H1 (cell line): Measurements from ENCODE around the gene UBTD2. TPM values are rescaled to one million over a fixed set of nuclear protein-coding genes. Genes with fewer than 3 reads are reported as not detected.

Experiments
- CTCF ChIA-PET: fragments of 300-600 bp; sonication (Branson Sonifier 250); formaldehyde crosslinking; loops from one replicate; lab custom pipeline; 2021; ENCODE audit not compliant: partially characterized antibody; lab: Charles Lee
- POLR2A ChIA-PET: fragments of 300-600 bp; sonication (Branson Sonifier 250); formaldehyde crosslinking; loops from one replicate; lab custom pipeline; 2021; ENCODE audit warnings: inconsistent platforms; ENCODE audit not compliant: partially characterized antibody; lab: Charles Lee
- DNase-seq, 2 experiments: peaks; one replicate each; pipeline versions ENCODE4 v3.0.0 to v3.0.0-alpha.2; 2010 to 2022; ENCODE audit warnings: low spot score in 2 of 2, low read depth in 1 of 2, mixed read lengths in 1 of 2
- FAIRE-seq: peaks from 2 replicates; lab custom pipeline; 2011; peaks lifted over from hg19 to GRCh38; lab: Jason Lieb, UNC
- H2AFZ ChIP-seq: 2 replicates; pipeline ENCODE4 v1.8.1; 2012; ENCODE audit warnings: low read length, inconsistent platforms
- H2AK5ac ChIP-seq: 2 replicates; pipeline ENCODE4 v1.6.1; 2013; ENCODE audit warnings: low read depth, low read length
- H2BK120ac ChIP-seq: replicated peaks from 2 replicates; pipeline ENCODE3; 2013; ENCODE audit warnings: low read depth, low read length, inconsistent platforms
- H2BK12ac ChIP-seq: 2 replicates; pipeline ENCODE4 v1.6.1; 2013; ENCODE audit warnings: low read depth, low read length
- H2BK15ac ChIP-seq: 2 replicates; pipeline ENCODE4 v1.6.1; 2013; ENCODE audit warnings: low read length
- H2BK20ac ChIP-seq: 2 replicates; pipeline ENCODE4 v1.6.1; 2013; ENCODE audit warnings: low read length
- H2BK5ac ChIP-seq: 2 replicates; pipeline ENCODE4 v1.6.1; 2013; ENCODE audit warnings: low read depth, low read length
- H3K14ac ChIP-seq: 2 replicates; pipeline ENCODE4 v1.6.1; 2013; ENCODE audit warnings: inconsistent platforms; ENCODE audit not compliant: insufficient read length
- H3K18ac ChIP-seq: 2 replicates; pipeline ENCODE4 v1.6.1; 2013; ENCODE audit warnings: low read length; ENCODE audit errors: extremely low read depth
- H3K23ac ChIP-seq: 2 replicates; pipeline ENCODE4 v1.6.1; 2013; ENCODE audit warnings: inconsistent platforms; ENCODE audit not compliant: insufficient read length
- H3K23me2 ChIP-seq: 2 replicates; pipeline ENCODE4 v1.6.1; 2013; ENCODE audit warnings: low read depth, low read length
- H3K27ac ChIP-seq: 2 replicates; pipeline ENCODE4 v1.6.1; 2011; ENCODE audit warnings: low read depth, low read length, inconsistent platforms
- H3K27me3 ChIP-seq, 4 experiments: replicated peaks in 1 of 4; 1 replicate in 1 of 4; 2 replicates in 3 of 4; pipeline versions ENCODE4 v1.6.1 to v1.8.1; 2011 to 2013; ENCODE audit warnings: low read length in 3 of 4, mild to moderate bottlenecking in 3 of 4, inconsistent platforms in 2 of 4, mixed read lengths in 2 of 4, moderate library complexity in 1 of 4; ENCODE audit not compliant: control insufficient read depth in 3 of 4, insufficient read depth in 3 of 4; ENCODE audit errors: extremely low read depth in 1 of 4
- H3K36me3 ChIP-seq, 4 experiments: 2 replicates each; pipeline versions ENCODE4 v1.6.1 to v1.8.1; 2011 to 2013; ENCODE audit warnings: mild to moderate bottlenecking in 4 of 4, low read length in 3 of 4, moderate library complexity in 2 of 4, control low read depth in 1 of 4, inconsistent platforms in 1 of 4; ENCODE audit not compliant: insufficient read depth in 4 of 4, control insufficient read depth in 2 of 4
- H3K4ac ChIP-seq: replicated peaks from 2 replicates; pipeline ENCODE3; 2013; ENCODE audit warnings: low read length, low read depth, mixed read lengths, inconsistent platforms; ENCODE audit not compliant: insufficient read length
- H3K4me1 ChIP-seq, 4 experiments: replicated peaks in 1 of 4; 1 replicate in 1 of 4; 2 replicates in 3 of 4; pipeline versions ENCODE4 v1.6.1 to v1.8.1; 2011 to 2013; ENCODE audit warnings: low read length in 3 of 4, inconsistent platforms in 2 of 4, mixed read lengths in 1 of 4; ENCODE audit not compliant: insufficient read depth in 4 of 4, control insufficient read depth in 3 of 4
- H3K4me2 ChIP-seq, 2 experiments: 2 replicates each; pipeline versions ENCODE4 v1.6.1 to v1.8.1; 2011 to 2013; ENCODE audit warnings: low read depth in 2 of 2, low read length in 2 of 2, control low read depth in 1 of 2, inconsistent platforms in 1 of 2, mild to moderate bottlenecking in 1 of 2; ENCODE audit not compliant: insufficient read depth in 1 of 2
- H3K4me3 ChIP-seq, 4 experiments: fragments of 200-600, 300-600 bp in 1 of 4; sonication (generic), shearing (Covaris generic), sonication (Bioruptor Twin) in 1 of 4; 2 replicates each; pipeline versions ENCODE4 v1.5.1 to v1.8.1; 2011 to 2016; ENCODE audit warnings: low read length in 4 of 4, low read depth in 3 of 4, control low read depth in 2 of 4, inconsistent platforms in 2 of 4, mild to moderate bottlenecking in 2 of 4, mixed read lengths in 1 of 4, moderate library complexity in 1 of 4; ENCODE audit not compliant: insufficient read depth in 2 of 4; ENCODE audit errors: extremely low read depth in 1 of 4
- H3K56ac ChIP-seq: replicated peaks from 2 replicates; pipeline ENCODE3; 2013; ENCODE audit warnings: low read depth, mild to moderate bottlenecking, mixed read lengths, low read length, inconsistent platforms; ENCODE audit not compliant: insufficient read length
- H3K79me1 ChIP-seq: 2 replicates; pipeline ENCODE4 v1.6.1; 2013; ENCODE audit warnings: low read depth, low read length, control low read depth
- H3K79me2 ChIP-seq, 2 experiments: 2 replicates each; pipeline versions ENCODE4 v1.6.1 to v1.8.1; 2012 to 2013; ENCODE audit warnings: low read length in 2 of 2, mild to moderate bottlenecking in 2 of 2, inconsistent platforms in 1 of 2; ENCODE audit not compliant: insufficient read depth in 2 of 2, control insufficient read depth in 1 of 2
- H3K9ac ChIP-seq, 4 experiments: replicated peaks in 1 of 4; 1 replicate in 1 of 4; 2 replicates in 3 of 4; pipeline versions ENCODE4 v1.6.1 to v1.8.1; 2011 to 2013; ENCODE audit warnings: low read depth in 3 of 4, low read length in 3 of 4, control low read depth in 2 of 4, mild to moderate bottlenecking in 2 of 4, moderate library complexity in 2 of 4, inconsistent platforms in 1 of 4; ENCODE audit errors: extremely low read depth in 1 of 4
- H3K9me3 ChIP-seq, 2 experiments: 2 replicates each; pipeline versions ENCODE4 v1.6.1 to v1.8.1; 2012 to 2013; ENCODE audit warnings: mild to moderate bottlenecking in 2 of 2, moderate library complexity in 2 of 2, control low read depth in 1 of 2, inconsistent platforms in 1 of 2, low read depth in 1 of 2, low read length in 1 of 2, mixed read lengths in 1 of 2; ENCODE audit not compliant: insufficient read depth in 2 of 2
- H4K20me1 ChIP-seq, 2 experiments: replicated peaks in 1 of 2; 2 replicates each; pipeline versions ENCODE3 to v1.8.1; 2011 to 2013; ENCODE audit warnings: inconsistent platforms in 2 of 2, low read length in 2 of 2, mild to moderate bottlenecking in 1 of 2; ENCODE audit not compliant: insufficient read depth in 2 of 2, control insufficient read depth in 1 of 2
- H4K5ac ChIP-seq: 2 replicates; pipeline ENCODE4 v1.6.1; 2013; ENCODE audit warnings: low read length, low read depth, mixed read lengths, inconsistent platforms; ENCODE audit not compliant: insufficient read length
- H4K8ac ChIP-seq: 2 replicates; pipeline ENCODE4 v1.8.0; 2013; ENCODE audit warnings: mild to moderate bottlenecking, moderate library complexity, low read length, inconsistent platforms; ENCODE audit not compliant: insufficient read depth; ENCODE audit errors: extremely low read depth
- H4K91ac ChIP-seq: replicated peaks from 2 replicates; pipeline ENCODE3; 2013; ENCODE audit warnings: low read length, mixed read lengths, inconsistent platforms; ENCODE audit not compliant: insufficient read length
- ASH2L ChIP-seq: fragments of 200-600, 300-600 bp; sonication (generic); IDR thresholded peaks from one replicate; pipeline ENCODE4 v1.7.1; 2017; ENCODE audit warnings: low read length
- BRCA1 ChIP-seq: IDR thresholded peaks from 2 replicates; pipeline ENCODE4 v1.6.1; 2012; ENCODE audit warnings: low read depth, low read length, improper control_type of control experiment
- CBX5 ChIP-seq: fragments of 300-800, 300-1000 bp; sonication (generic); IDR thresholded peaks from 2 replicates; pipeline ENCODE4 v1.7.1; 2016; ENCODE audit warnings: antibody characterized with exemption, low read length, low read depth
- GABPA ChIP-seq: IDR thresholded peaks from 2 replicates; pipeline ENCODE4 v1.6.1; 2011; ENCODE audit warnings: mild to moderate bottlenecking, low read length, moderate library complexity, borderline replicate concordance; ENCODE audit not compliant: insufficient read depth
- NANOG ChIP-seq: IDR thresholded peaks from 2 replicates; pipeline ENCODE4 v1.6.1; 2011; ENCODE audit warnings: low read length, low read depth, mild to moderate bottlenecking, inconsistent platforms; ENCODE audit not compliant: insufficient read depth, poor library complexity, severe bottlenecking
- POLR2A ChIP-seq, 2 experiments: IDR thresholded peaks; 1 replicate in 1 of 2; 2 replicates in 1 of 2; pipeline ENCODE4 v1.6.1; 2011; ENCODE audit warnings: low read depth in 2 of 2, low read length in 2 of 2, mild to moderate bottlenecking in 2 of 2; ENCODE audit errors: control extremely low read depth in 1 of 2
- POLR2AphosphoS5 ChIP-seq: IDR thresholded peaks from 2 replicates; pipeline ENCODE4 v1.6.1; 2011; ENCODE audit warnings: low read depth, low read length
- SAP30 ChIP-seq: fragments of 300-600 bp; sonication (generic); IDR thresholded peaks from 2 replicates; pipeline ENCODE4 v1.7.1; 2012; ENCODE audit warnings: low read length, moderate library complexity, mild to moderate bottlenecking, inconsistent platforms; ENCODE audit not compliant: insufficient read depth, insufficient replicate concordance
- SIN3A ChIP-seq, 2 experiments: IDR thresholded peaks in 1 of 2; conservative IDR thresholded peaks in 1 of 2; 2 replicates each; pipeline ENCODE4 v1.6.1; 2011 to 2012; ENCODE audit warnings: low read length in 2 of 2, improper control_type of control experiment in 1 of 2, low read depth in 1 of 2, mild to moderate bottlenecking in 1 of 2
- SRF ChIP-seq: IDR thresholded peaks from 2 replicates; pipeline ENCODE4 v1.6.1; 2011; ENCODE audit warnings: mild to moderate bottlenecking, low read depth, low read length, moderate library complexity
- WGBS, 2 experiments: shearing (Covaris generic) in 1 of 2; methylation state at CpG; one replicate each; pipeline versions ENCODE4 v1.1.6 to v1.1.7; 2013 to 2015; ENCODE audit warnings: low lambda C conversion rate in 2 of 2, mixed read lengths in 2 of 2, inconsistent platforms in 1 of 2, low coverage in 1 of 2, missing lambda C conversion rate in 1 of 2; ENCODE audit not compliant: insufficient replicate concordance in 2 of 2, insufficient coverage in 1 of 2, insufficient read length in 1 of 2; ENCODE audit errors: extremely low coverage in 1 of 2, missing lambda C conversion rate in 1 of 2; 5-methylcytosine and 5-hydroxymethylcytosine counted together
- polyA plus RNA-seq, 7 experiments: library from polyadenylated mRNA; depleted of rRNA in 3 of 7; stranded (reverse) in 5 of 7; unstranded in 2 of 7; fragments of >200 nt in 5 of 7; fragments of 200-250 nt in 2 of 7; gene quantifications; 1 replicate in 5 of 7; 2 replicates in 1 of 7; 4 replicates in 1 of 7; pipeline versions ENCODE4 v1.2.1 to v1.2.3, GENCODE V29; 2011 to 2013; ENCODE audit warnings: missing spikeins in 2 of 7, mixed read lengths in 2 of 7
- total RNA-seq: library from RNA; stranded (reverse); fragmentation: NEBNext Ultra II Directional; extraction: Animal tissue kit (Norgen Biotek cat#: 25700); gene quantifications from 2 replicates; pipeline ENCODE4 v1.2.1, GENCODE V29; 2021

Gene UBTD2
- total and polyA plus RNA-seq, 2 of the 8 experiments (the other 6 are each of a cell fraction or from before 2014, with no cell fraction given) = 14.5 to 39.2 TPM

- Histone ChIP-seq H3K4me3 (peak overlapping the region; percentile 61 to 84 (median 79)), H2BK20ac (no peak overlapping the region), H4K5ac (no peak overlapping the region), H3K23ac (no peak overlapping the region), H3K79me2 (peaks cover 0 to 8% of the 10 kb centered on the region in 2 experiments; a peak in 1 of 4 replicates), H3K27ac (no peak overlapping the region), H3K9ac (peak overlapping the region; percentile 16 to 53 (median 26); a peak in 5 of 7 replicates), H3K9me3 (no peaks in the 10 kb centered on the region), H3K14ac (no peak overlapping the region), H2BK120ac (no peak overlapping the region), H3K4me1 (peaks cover 0 to 4% (median 1%) of the 10 kb centered on the region in 4 experiments; a peak in 3 of 7 replicates), H4K8ac (peak overlapping the region; percentile 45; the same call in 1 of the 2 replicates), H3K36me3 (no peaks in the 10 kb centered on the region), H3K56ac (peak overlapping the region; percentile 46), H2BK15ac (no peak overlapping the region), H3K4me2 (peak overlapping the region; percentile 71 to 86), H3K18ac (peak overlapping the region; percentile 83), H3K4ac (peak overlapping the region; percentile 53), H2AK5ac (no peak overlapping the region), H4K91ac (no peak overlapping the region), H4K20me1 (peaks cover 0 to 6% of the 10 kb centered on the region in 2 experiments), H3K79me1 (peaks cover 8% of the 10 kb centered on the region; the same call in 1 of the 2 replicates), H2BK5ac (peak overlapping the region; percentile 26; the same call in 1 of the 2 replicates), H2BK12ac (no peak overlapping the region), H3K23me2 (peaks cover 14% of the 10 kb centered on the region), H2AFZ (no peak overlapping the region), H3K27me3 (no peaks in the 10 kb centered on the region; a peak in 1 of 7 replicates)
- no peak for FAIRE-seq
- WGBS, 2 experiments = 2% methylated on average over 65 of the region's 66 CpGs; no CpG with 5 or more reads in 1 of the 2 experiments
- DNase-seq = peak in 1 of 2 experiments; percentile 86
- ChIA-PET CTCF (interaction anchor here (0.7 to 2.9 kb wide), 25 partner anchors 8 to 145 kb away, joined by 3 to 15 read pairs (median 3); no protein-coding TSS in a partner anchor), POLR2A (interaction anchor here (0.8 to 4.9 kb wide), 5 partner anchors 9 to 94 kb away, joined by 3 to 27 read pairs (median 5); no protein-coding TSS in a partner anchor)
- TF ChIP-seq BRCA1 (no peak), POLR2AphosphoS5 (no peak), ASH2L (peak; percentile 68), POLR2A (IDR thresholded peaks at IDR 0.05; ENCODE audit: control extremely low read depth in 1 of 2, low read depth in 2 of 2, low read length in 2 of 2) (no peak), NANOG (no peak), CBX5 (no peak), SIN3A (conservative IDR thresholded peaks at IDR 0.05 in 1 of 2, IDR thresholded peaks at IDR 0.05 in 1 of 2; ENCODE audit: low read depth in 1 of 2, low read length in 2 of 2) (peak; percentile 20 to 68; a peak in 1 of 4 replicates), SAP30 (peak; percentile 19), GABPA (peak; percentile 5; the same call in 1 of the 2 replicates), SRF (no peak)
Observed at GRCh38 chr5:172187118-172188032, 96.2 kb downstream of the UBTD2 start.
